ENCODE results near the gene CNPPD1.

- TF ChIP-seq POLR2AphosphoS5 (IDR thresholded peaks at IDR 0.05; ENCODE audit: low read depth, low read length), result no peak
- TF ChIP-seq POLR2A (IDR thresholded peaks at IDR 0.05; ENCODE audit: low read depth, low read length), result no peak
- no peak for TF ChIP-seq TAF1 (IDR thresholded peaks at IDR 0.05; ENCODE audit: low read depth, low read length)
Measured at GRCh38 chr2:219218217-219218731, 41.5 kb upstream of the CNPPD1 start.

Data from GM12891 (cell line).